ENCODE measurements around the gene ASRGL1. TPM values are rescaled to one million over a fixed set of nuclear protein-coding genes. Genes with fewer than 3 reads are reported as not detected.
"Not testable (repeated sequence)": the region's sequence is repeated elsewhere in the genome, so short reads cannot be mapped to it uniquely, and the experiment has no call there.

ASRGL1 gene
- total RNA-seq, 1 experiment from 2014 or later = 31.1 TPM

DNA sequence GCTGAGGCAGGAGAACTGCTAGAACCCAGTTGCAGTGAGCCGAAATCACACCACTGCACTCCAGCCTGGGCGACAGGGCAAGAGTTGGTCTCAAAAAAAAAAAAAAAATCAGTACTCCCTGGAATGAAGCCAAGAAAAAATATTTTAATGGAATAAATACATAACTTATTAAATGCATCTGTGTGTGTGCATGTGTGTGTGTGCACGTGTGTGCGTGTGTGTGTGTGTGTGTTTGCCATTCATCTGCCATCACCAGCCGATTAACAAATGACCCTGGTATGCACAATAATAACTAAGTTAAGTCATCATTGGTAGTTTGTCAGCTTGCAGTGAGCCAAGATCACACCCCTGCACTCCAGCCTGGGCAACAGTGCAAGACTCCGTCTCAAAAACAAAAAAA is 46.6 kb downstream of the ASRGL1 start:
- H3K9me3 Mint-ChIP-seq = no peaks in the 10 kb centered on the region

GRCh38 chr11:62386083-62386482 is 48.8 kb downstream of the ASRGL1 start:
- WGBS (ENCODE audit: extremely low coverage, insufficient read length, low lambda C conversion rate) = no CpG with 5 or more reads among the region's 3 CpGs
- H3K14ac ChIP-seq (ENCODE audit: insufficient read depth, low read length); H2BK20ac ChIP-seq (ENCODE audit: low read depth, low read length, poor library complexity, severe bottlenecking); H3K9ac ChIP-seq (ENCODE audit: extremely low read depth, insufficient read length, low read length); H4K91ac ChIP-seq (ENCODE audit: insufficient read length, low read depth, low read length); H2BK5ac ChIP-seq (ENCODE audit: insufficient read length, low read length); H3K4ac ChIP-seq (ENCODE audit: low read depth, low read length); DNase-seq; H2BK120ac ChIP-seq (ENCODE audit: low read depth, low read length, poor library complexity, severe bottlenecking); H3K9me3 Mint-ChIP-seq; H4K8ac ChIP-seq (replicated peaks; ENCODE audit: insufficient read length, low read depth, low read length); H3K27ac Mint-ChIP-seq; H3K27ac ChIP-seq (ENCODE audit: insufficient read length, low read depth, low read length); H3K36me3 Mint-ChIP-seq (ENCODE audit: insufficient read depth in 1 of 3, low read depth in 3 of 3); H3K27me3 Mint-ChIP-seq (ENCODE audit: low read depth); H2BK12ac ChIP-seq (ENCODE audit: insufficient read length, low read depth, low read length); H2AFZ ChIP-seq (ENCODE audit: low read length); H2BK15ac ChIP-seq (ENCODE audit: low read depth, low read length); H3T11ph ChIP-seq (ENCODE audit: low read length); H2AK5ac ChIP-seq (ENCODE audit: insufficient read length, low read length); H3K9me3 ChIP-seq (ENCODE audit: control insufficient read depth, low read depth, low read length); H3K23ac ChIP-seq (ENCODE audit: insufficient read length, low read depth, low read length); H3K4me1 ChIP-seq (ENCODE audit: insufficient read depth, low read length); H3K27me3 ChIP-seq (ENCODE audit: insufficient read depth, low read length); H3K4me3 Mint-ChIP-seq; H3K79me1 ChIP-seq (ENCODE audit: insufficient read depth, low read depth, low read length, poor library complexity, severe bottlenecking); H3K18ac ChIP-seq (ENCODE audit: insufficient read length, low read depth, low read length); H4K5ac ChIP-seq (ENCODE audit: insufficient read length, low read depth, low read length); H3K79me2 ChIP-seq (ENCODE audit: insufficient read depth, low read length); H4K20me1 ChIP-seq (ENCODE audit: control insufficient read depth, insufficient read depth, insufficient read length); H3K56ac ChIP-seq (ENCODE audit: insufficient read length, low read depth, low read length); H3K4me2 ChIP-seq (ENCODE audit: insufficient read depth, insufficient read length, low read length); H3K23me2 ChIP-seq (ENCODE audit: insufficient read length, low read depth, low read length, poor library complexity, severe bottlenecking): not testable (repeated sequence)
- H3K4me1 Mint-ChIP-seq = peaks cover 6 to 11% of the 10 kb centered on the region in 2 experiments

More for the DNA sequence above, 46.6 kb downstream of the ASRGL1 start:
- H2AFZ ChIP-seq (ENCODE audit: low read length) = no peak overlapping the region
- TF ChIP-seq, protein P1, sequence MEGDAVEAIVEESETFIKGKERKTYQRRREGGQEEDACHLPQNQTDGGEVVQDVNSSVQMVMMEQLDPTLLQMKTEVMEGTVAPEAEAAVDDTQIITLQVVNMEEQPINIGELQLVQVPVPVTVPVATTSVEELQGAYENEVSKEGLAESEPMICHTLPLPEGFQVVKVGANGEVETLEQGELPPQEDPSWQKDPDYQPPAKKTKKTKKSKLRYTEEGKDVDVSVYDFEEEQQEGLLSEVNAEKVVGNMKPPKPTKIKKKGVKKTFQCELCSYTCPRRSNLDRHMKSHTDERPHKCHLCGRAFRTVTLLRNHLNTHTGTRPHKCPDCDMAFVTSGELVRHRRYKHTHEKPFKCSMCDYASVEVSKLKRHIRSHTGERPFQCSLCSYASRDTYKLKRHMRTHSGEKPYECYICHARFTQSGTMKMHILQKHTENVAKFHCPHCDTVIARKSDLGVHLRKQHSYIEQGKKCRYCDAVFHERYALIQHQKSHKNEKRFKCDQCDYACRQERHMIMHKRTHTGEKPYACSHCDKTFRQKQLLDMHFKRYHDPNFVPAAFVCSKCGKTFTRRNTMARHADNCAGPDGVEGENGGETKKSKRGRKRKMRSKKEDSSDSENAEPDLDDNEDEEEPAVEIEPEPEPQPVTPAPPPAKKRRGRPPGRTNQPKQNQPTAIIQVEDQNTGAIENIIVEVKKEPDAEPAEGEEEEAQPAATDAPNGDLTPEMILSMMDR (conservative IDR thresholded peaks at IDR 0.05) = no peak
- H3K18ac ChIP-seq (ENCODE audit: insufficient read length, low read depth, low read length) = no peak overlapping the region
- H3K79me1 ChIP-seq (ENCODE audit: insufficient read depth, low read depth, low read length, poor library complexity, severe bottlenecking) = no peaks in the 10 kb centered on the region
- H3K23me2 ChIP-seq (ENCODE audit: insufficient read length, low read depth, low read length, poor library complexity, severe bottlenecking) = no peaks in the 10 kb centered on the region
- no peak overlapping the region for H4K8ac ChIP-seq (replicated peaks; ENCODE audit: insufficient read length, low read depth, low read length)
- H3K36me3 Mint-ChIP-seq (ENCODE audit: insufficient read depth in 1 of 3, low read depth in 3 of 3) = no peaks in the 10 kb centered on the region
- H2BK120ac ChIP-seq (ENCODE audit: low read depth, low read length, poor library complexity, severe bottlenecking) = no peak overlapping the region
- H2AK5ac ChIP-seq (ENCODE audit: insufficient read length, low read length) = no peak overlapping the region
- H3K14ac ChIP-seq (ENCODE audit: insufficient read depth, low read length) = no peak overlapping the region
- no peaks in the 10 kb centered on the region; the same call in 1 of the 2 replicates for H3K27me3 Mint-ChIP-seq (ENCODE audit: low read depth)
- no peak overlapping the region for H3K27ac Mint-ChIP-seq
- no CpG with 5 or more reads among the region's 6 CpGs for WGBS (ENCODE audit: extremely low coverage, insufficient read length, low lambda C conversion rate)
- H3K27ac ChIP-seq (ENCODE audit: insufficient read length, low read depth, low read length) = no peak overlapping the region
- peaks cover 11 to 14% of the 10 kb centered on the region in 2 experiments for H3K4me1 Mint-ChIP-seq
- no peak overlapping the region for H3K23ac ChIP-seq (ENCODE audit: insufficient read length, low read depth, low read length)
- H4K20me1 ChIP-seq (ENCODE audit: control insufficient read depth, insufficient read depth, insufficient read length) = no peaks in the 10 kb centered on the region
- H3K79me2 ChIP-seq (ENCODE audit: insufficient read depth, low read length) = no peaks in the 10 kb centered on the region
- no peak overlapping the region for H3K9ac ChIP-seq (ENCODE audit: extremely low read depth, insufficient read length, low read length)
- no peak overlapping the region for H2BK15ac ChIP-seq (ENCODE audit: low read depth, low read length)
- H3K4me1 ChIP-seq (ENCODE audit: insufficient read depth, low read length) = no peaks in the 10 kb centered on the region
- H2BK20ac ChIP-seq (ENCODE audit: low read depth, low read length, poor library complexity, severe bottlenecking) = no peak overlapping the region
- H4K91ac ChIP-seq (ENCODE audit: insufficient read length, low read depth, low read length) = no peak overlapping the region
- H3K4ac ChIP-seq (ENCODE audit: low read depth, low read length) = no peak overlapping the region
- H3K4me2 ChIP-seq (ENCODE audit: insufficient read depth, insufficient read length, low read length) = no peak overlapping the region
- H3K4me3 Mint-ChIP-seq = no peak overlapping the region
- H2BK5ac ChIP-seq (ENCODE audit: insufficient read length, low read length) = no peak overlapping the region
- no peak overlapping the region for H3K56ac ChIP-seq (ENCODE audit: insufficient read length, low read depth, low read length)
- no peak for DNase-seq
- H3K9me3 ChIP-seq (ENCODE audit: control insufficient read depth, low read depth, low read length) = no peaks in the 10 kb centered on the region
- H3T11ph ChIP-seq (ENCODE audit: low read length) = no peak overlapping the region
- H2BK12ac ChIP-seq (ENCODE audit: insufficient read length, low read depth, low read length) = no peak overlapping the region
- no peaks in the 10 kb centered on the region for H3K27me3 ChIP-seq (ENCODE audit: insufficient read depth, low read length)
- H4K5ac ChIP-seq (ENCODE audit: insufficient read length, low read depth, low read length) = no peak overlapping the region
